Type B pancreatic cell (in vitro differentiated cells): ENCODE data around the gene MRAP2. TPM values are rescaled to one million over a fixed set of nuclear protein-coding genes. Genes with fewer than 3 reads are reported as not detected.
"Not testable (repeated sequence)": the region's sequence is repeated elsewhere in the genome, so short reads cannot be mapped to it uniquely, and the experiment has no call there.

Experiments used
- DNase-seq: peaks from one replicate; pipeline ENCODE4 v3.0.0; 2021; ENCODE audit warnings: mixed read lengths; ENCODE audit not compliant: unreplicated experiment; ENCODE audit errors: extremely low spot score
- H3K27ac Mint-ChIP-seq: 2 replicates; pipeline ENCODE4 v1.8.0; 2021; ENCODE audit warnings: mild to moderate bottlenecking, mixed read lengths
- H3K27me3 Mint-ChIP-seq: 2 replicates; pipeline ENCODE4 v1.8.0; 2021; ENCODE audit warnings: mixed read lengths
- H3K36me3 Mint-ChIP-seq: 2 replicates; pipeline ENCODE4 v1.8.0; 2021; ENCODE audit warnings: mixed read lengths
- H3K4me1 Mint-ChIP-seq: one replicate; pipeline ENCODE4 v1.8.0; 2021; ENCODE audit warnings: mixed read lengths; ENCODE audit not compliant: unreplicated experiment
- H3K4me3 Mint-ChIP-seq: 2 replicates; pipeline ENCODE4 v1.8.0; 2021; ENCODE audit warnings: mild to moderate bottlenecking, mixed read lengths
- H3K9me3 Mint-ChIP-seq: 2 replicates; pipeline ENCODE4 v1.8.0; 2021; ENCODE audit warnings: mixed read lengths
- CTCF ChIP-seq: fragments of 200-600 bp; sonication (generic); conservative IDR thresholded peaks from 2 replicates; pipeline ENCODE4 v1.5.0; 2021; ENCODE audit warnings: antibody characterized with exemption, mild to moderate bottlenecking
- total RNA-seq: library from RNA; stranded (reverse); gene quantifications from 2 replicates; pipeline ENCODE4 v1.2.1, GENCODE V29; 2021; ENCODE audit warnings: low replicate concordance

MRAP2 gene
- total RNA-seq, 1 donor from 2014 or later = 1.4 TPM

- no peaks in the 10 kb centered on the region for H3K9me3 Mint-ChIP-seq
- H3K27ac Mint-ChIP-seq = no peak overlapping the region
- DNase-seq = no peak
- H3K4me3 Mint-ChIP-seq = no peak overlapping the region
- H3K4me1 Mint-ChIP-seq = no peaks in the 10 kb centered on the region
- peaks cover 15% of the 10 kb centered on the region for H3K36me3 Mint-ChIP-seq
- no peak for TF ChIP-seq CTCF
- H3K27me3 Mint-ChIP-seq = no peaks in the 10 kb centered on the region
These were observed 89.6 kb downstream of the MRAP2 start for GRCh38 chr6:84123186-84123585.

- not testable (repeated sequence) for H3K4me3 Mint-ChIP-seq, H3K27ac Mint-ChIP-seq, DNase-seq, H3K27me3 Mint-ChIP-seq, H3K9me3 Mint-ChIP-seq, H3K4me1 Mint-ChIP-seq
- peaks cover 25% of the 10 kb centered on the region for H3K36me3 Mint-ChIP-seq
These were observed 96.0 kb downstream of the MRAP2 start for GRCh38 chr6:84129588-84129987.

GRCh38 chr6:84133385-84133784 is 99.8 kb downstream of the MRAP2 start:
- not testable (repeated sequence) for H3K27me3 Mint-ChIP-seq, H3K4me1 Mint-ChIP-seq, H3K9me3 Mint-ChIP-seq, DNase-seq, H3K27ac Mint-ChIP-seq, H3K4me3 Mint-ChIP-seq
- peaks cover 23% of the 10 kb centered on the region for H3K36me3 Mint-ChIP-seq

GRCh38 chr6:84135291-84135690 is 101.7 kb downstream of the MRAP2 start:
- H3K27ac Mint-ChIP-seq = no peak overlapping the region
- peaks cover 26% of the 10 kb centered on the region for H3K36me3 Mint-ChIP-seq
- H3K4me3 Mint-ChIP-seq = no peak overlapping the region
- TF ChIP-seq CTCF = no peak
- peaks cover 4% of the 10 kb centered on the region for H3K4me1 Mint-ChIP-seq
- no peak for DNase-seq
- peaks cover 5% of the 10 kb centered on the region for H3K9me3 Mint-ChIP-seq
- H3K27me3 Mint-ChIP-seq = no peaks in the 10 kb centered on the region

- no peak for TF ChIP-seq CTCF
- Mint-ChIP-seq H3K4me3 (no peak overlapping the region), H3K4me1 (peaks cover 4% of the 10 kb centered on the region), H3K27me3 (no peaks in the 10 kb centered on the region), H3K9me3 (peaks cover 5% of the 10 kb centered on the region), H3K27ac (no peak overlapping the region), H3K36me3 (peaks cover 30% of the 10 kb centered on the region)
- DNase-seq = no peak
These were observed 102.9 kb downstream of the MRAP2 start for GRCh38 chr6:84136364-84137050.

- no peak for DNase-seq
- TF ChIP-seq CTCF = no peak
- Mint-ChIP-seq H3K27me3 (no peaks in the 10 kb centered on the region), H3K9me3 (peaks cover 5% of the 10 kb centered on the region), H3K4me1 (peaks cover 4% of the 10 kb centered on the region), H3K4me3 (no peak overlapping the region), H3K36me3 (peaks cover 31% of the 10 kb centered on the region), H3K27ac (no peak overlapping the region)
These were observed 103.4 kb downstream of the MRAP2 start for GRCh38 chr6:84137051-84137375.
